SW 1271 (cell line): ENCODE results near the gene PES1.
"Not testable (repeated sequence)": the region's sequence is repeated elsewhere in the genome, so short reads cannot be mapped to it uniquely, and the experiment has no call there.

Source experiments
- DNase-seq, 2 experiments: peaks; one replicate each; lab custom pipeline; 2025; lab: John Stamatoyannopoulos, UW

The PES1 gene

GRCh38 chr22:30591588-30592359 is at the start of gene PES1:
TSS of gene PES1 (minus strand) at chr22:30591910. CDS start at chr22:30591833, 77 bp downstream.
- DNase-seq, result peak; percentile 79 to 96

GRCh38 chr22:30640839-30641430 is 49.2 kb upstream of the PES1 start:
- DNase-seq, result no peak

- no peak for DNase-seq
Measured at GRCh38 chr22:30640361-30640760, 48.7 kb upstream of the PES1 start.

- DNase-seq, result no peak
Measured at GRCh38 chr22:30637701-30638114, 46.0 kb upstream of the PES1 start.

- peak in 1 of 2 experiments; percentile 14 for DNase-seq
Measured at GRCh38 chr22:30636226-30637077, 44.7 kb upstream of the PES1 start.

- peak; percentile 46 to 83 for DNase-seq
Measured at GRCh38 chr22:30635273-30636225, 43.8 kb upstream of the PES1 start, which contains the start of gene SLC35E4. TSS of gene SLC35E4 (plus strand) at chr22:30635781. CDS start at chr22:30636451, 670 bp downstream.

GRCh38 chr22:30634471-30635233 is 42.9 kb upstream of the PES1 start:
- DNase-seq, result peak; percentile 70 to 76

GRCh38 chr22:30631469-30631868 is 39.8 kb upstream of the PES1 start:
- not testable (repeated sequence) for DNase-seq

- no peak for DNase-seq
Measured at GRCh38 chr22:30628491-30628890, 36.8 kb upstream of the PES1 start.

GRCh38 chr22:30627471-30627870 is 35.8 kb upstream of the PES1 start:
- DNase-seq, result no peak

- DNase-seq, result no peak
Measured at GRCh38 chr22:30626413-30626812, 34.7 kb upstream of the PES1 start.

GRCh38 chr22:30619909-30620308 is 28.2 kb upstream of the PES1 start:
- not testable (repeated sequence) for DNase-seq

- DNase-seq, result no peak
Measured at GRCh38 chr22:30617819-30618218, 26.1 kb upstream of the PES1 start.

GRCh38 chr22:30615543-30615954 is 23.8 kb upstream of the PES1 start:
- DNase-seq, result no peak

- DNase-seq, result no peak
Measured at GRCh38 chr22:30614879-30615278, 23.2 kb upstream of the PES1 start.

GRCh38 chr22:30614268-30614667 is 22.6 kb upstream of the PES1 start:
- DNase-seq, result no peak

GRCh38 chr22:30612789-30613188 is 21.1 kb upstream of the PES1 start:
- no peak for DNase-seq

GRCh38 chr22:30611197-30611596 is 19.5 kb upstream of the PES1 start:
- DNase-seq, result no peak

GRCh38 chr22:30610299-30610698 is 18.6 kb upstream of the PES1 start:
- no peak for DNase-seq
